Stimulated activated CD4-positive, alpha-beta T cell treated with anti-CD3 and anti-CD28 coated beads, Interleukin-4, amount 100 ng/mL, for 4 hours (primary cell): ENCODE results near the gene SEMA3G.

Source experiments
- DNase-seq, 2 experiments: peaks; one replicate each; pipeline ENCODE4 v3.0.0-alpha.2; 2020

SEMA3G gene

DNA sequence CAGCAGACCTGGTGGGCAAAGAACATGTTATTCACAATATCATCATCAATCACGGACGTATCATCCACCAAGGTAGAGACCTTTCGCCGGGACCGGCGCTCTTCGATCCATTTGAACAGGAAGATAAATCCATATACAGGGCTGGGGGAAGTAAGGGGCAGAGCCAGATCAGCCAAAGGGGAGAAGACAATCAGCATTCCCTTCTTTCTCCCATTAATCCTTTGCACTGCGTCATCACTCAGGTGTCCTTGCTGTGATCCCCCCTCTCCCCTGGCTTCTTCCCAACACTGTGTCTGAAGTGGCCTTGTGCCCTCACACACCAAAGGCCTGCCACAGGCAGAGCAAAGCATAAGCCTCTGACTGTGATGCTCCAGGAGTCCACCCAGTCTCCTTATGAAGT lies 36.4 kb downstream of the SEMA3G start:
- DNase-seq, result no peak

DNA sequence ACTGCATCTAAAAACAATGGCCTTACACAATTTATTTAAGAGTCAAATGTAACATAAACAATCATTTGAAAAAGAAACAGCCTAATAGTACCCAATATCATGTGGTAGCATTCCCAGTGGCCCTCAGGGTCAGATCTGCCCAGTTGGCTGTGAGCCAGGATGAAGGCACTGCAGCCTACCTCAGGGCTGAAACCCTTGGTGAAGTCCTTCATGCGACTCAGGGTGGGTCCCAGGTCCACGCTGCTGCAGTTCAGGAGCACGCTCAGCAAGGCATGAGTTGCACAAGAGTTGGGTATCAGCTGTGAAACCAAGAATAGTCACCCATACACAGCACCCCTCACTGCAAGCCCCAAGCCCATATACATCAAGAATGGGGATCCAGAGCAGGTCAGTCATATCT lies 37.1 kb downstream of the SEMA3G start:
- no peak for DNase-seq

DNA sequence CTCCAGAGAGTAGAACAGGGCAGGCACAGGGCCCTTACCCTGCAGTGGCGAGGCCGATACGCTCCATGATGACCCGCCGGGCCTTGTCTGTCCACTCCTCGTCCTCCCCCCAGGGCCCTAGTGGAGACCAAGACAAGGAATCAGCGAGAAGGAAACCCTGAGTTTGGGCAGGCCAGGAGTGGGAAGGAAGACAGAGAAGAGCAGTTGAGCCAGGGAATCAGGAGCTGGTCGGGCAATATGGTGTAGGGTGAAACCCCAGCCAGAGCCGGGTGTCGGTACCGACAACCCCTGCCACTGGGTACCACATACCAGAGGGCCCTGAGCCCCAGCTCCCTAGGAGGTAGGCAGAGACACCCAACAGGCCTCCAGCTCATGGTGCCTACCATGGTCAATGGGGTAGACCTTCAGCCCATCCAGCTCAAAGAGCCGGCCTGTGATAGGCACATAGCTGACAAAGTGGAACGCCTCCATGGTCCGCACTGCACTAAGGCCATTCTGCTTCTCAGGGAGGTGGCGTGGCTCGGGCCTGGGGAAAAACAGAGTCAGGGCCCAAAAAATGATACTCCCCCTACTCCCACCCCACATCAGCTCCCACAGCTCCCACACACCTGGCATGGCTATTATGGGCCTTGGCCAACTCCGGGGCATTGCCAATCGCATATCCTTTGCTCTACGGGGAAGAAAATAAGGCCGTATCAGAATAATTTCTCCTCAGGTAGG lies 38.0 kb downstream of the SEMA3G start:
- DNase-seq, result no peak

DNA sequence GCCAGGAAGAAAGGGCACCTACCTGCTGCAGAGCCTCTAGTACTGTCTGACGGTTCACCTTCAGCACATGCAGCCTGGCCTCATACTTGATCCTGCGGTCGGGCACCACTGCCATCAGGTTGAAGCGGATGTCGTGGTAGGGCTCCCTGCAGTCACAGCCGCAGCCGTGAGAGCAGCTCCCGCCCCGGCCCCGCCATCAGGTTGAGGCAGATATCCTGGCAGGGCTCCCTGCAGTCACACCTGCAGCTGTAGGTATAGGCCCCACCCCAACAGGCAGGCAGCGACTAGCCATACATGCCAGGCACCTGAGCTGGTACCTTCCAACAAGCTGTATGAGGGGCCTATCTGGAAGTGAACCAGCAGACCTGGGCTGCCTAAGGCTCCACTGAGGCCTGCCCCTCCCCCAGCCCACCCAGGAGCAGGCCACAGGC lies 38.7 kb downstream of the SEMA3G start:
- DNase-seq, result no peak

DNA sequence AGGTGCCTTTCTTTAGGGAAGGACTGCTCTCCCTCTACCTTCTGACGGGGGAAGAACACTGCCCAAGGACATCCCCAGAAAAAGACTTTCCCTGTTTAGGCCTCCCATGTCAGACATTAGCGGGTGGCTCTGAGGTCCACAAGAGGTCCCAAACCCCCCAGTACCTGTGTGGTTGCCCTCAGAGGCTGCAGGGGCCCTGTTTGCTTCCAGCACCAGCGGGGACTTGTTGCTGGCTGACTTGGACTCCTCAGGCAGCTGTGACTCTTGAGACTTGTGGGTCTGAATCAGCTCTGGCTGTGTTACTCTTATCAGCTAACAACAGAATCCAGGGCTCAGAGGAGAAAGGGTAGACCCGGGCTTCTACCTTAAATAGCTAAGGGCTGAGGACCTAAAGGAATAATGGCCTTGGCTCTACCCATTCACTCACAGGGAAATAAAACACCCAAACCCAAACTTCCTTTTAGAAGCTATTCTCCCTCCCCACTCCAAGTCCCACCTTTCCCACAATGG lies 39.2 kb downstream of the SEMA3G start:
- no peak for DNase-seq

DNA sequence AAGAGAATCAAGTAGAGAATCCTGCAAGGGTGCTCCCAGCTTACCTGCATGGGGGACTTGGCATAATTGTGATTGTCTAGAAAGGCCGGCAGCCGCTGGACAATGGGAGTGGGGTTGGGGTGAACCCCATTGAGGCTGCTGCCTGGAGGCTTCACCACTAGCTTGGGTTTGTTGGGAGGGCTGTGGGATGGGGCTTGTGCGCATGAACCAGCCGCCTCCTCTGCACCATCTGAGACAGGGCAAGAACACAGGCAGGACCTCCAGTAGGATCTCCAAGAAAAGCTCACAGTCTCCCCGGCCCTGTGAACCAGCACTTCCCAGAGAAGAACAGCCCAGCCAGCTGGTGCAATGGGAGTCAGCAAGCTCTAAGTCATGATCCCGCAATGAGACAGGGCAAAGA lies 39.8 kb downstream of the SEMA3G start:
- no peak for DNase-seq

DNA sequence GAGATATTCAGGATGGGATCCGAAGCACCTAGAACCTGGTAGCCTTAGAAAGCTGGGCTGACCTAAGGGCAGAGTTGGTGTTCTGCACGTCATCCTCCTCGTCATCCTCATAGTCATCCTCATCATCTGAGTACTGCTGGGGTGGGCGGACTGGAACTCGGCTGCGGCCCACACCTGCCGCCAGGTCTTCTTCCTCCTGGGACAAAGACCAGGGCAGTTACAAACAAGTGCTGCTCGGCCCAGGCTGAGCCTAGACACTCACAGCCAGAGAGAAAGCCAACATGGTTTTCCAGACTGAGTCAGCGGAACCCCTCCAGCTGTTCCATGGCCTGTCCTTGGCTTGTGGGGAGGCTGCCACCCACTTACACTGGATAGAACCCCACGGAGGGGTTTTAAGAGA lies 40.5 kb downstream of the SEMA3G start:
- no peak for DNase-seq

DNA sequence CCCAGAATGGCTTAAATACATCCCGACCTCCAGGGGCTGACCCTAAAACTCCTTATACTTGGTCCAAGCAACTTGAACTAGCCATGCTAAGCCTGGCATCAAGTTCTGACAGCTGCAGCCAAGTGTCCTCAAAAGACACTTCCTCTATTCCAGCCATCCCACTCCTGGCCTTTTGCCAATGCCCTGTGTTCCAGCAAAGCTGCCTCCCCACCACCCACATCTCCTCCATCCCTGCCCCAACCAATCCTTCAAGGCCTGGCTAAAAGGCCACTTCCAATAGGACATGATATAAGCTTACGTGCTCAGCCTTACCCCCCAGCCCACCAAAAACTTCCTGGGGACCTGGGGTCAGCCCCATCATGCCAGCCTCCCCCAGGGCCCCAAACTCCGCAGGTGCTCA lies 40.9 kb downstream of the SEMA3G start:
- no peak for DNase-seq

DNA sequence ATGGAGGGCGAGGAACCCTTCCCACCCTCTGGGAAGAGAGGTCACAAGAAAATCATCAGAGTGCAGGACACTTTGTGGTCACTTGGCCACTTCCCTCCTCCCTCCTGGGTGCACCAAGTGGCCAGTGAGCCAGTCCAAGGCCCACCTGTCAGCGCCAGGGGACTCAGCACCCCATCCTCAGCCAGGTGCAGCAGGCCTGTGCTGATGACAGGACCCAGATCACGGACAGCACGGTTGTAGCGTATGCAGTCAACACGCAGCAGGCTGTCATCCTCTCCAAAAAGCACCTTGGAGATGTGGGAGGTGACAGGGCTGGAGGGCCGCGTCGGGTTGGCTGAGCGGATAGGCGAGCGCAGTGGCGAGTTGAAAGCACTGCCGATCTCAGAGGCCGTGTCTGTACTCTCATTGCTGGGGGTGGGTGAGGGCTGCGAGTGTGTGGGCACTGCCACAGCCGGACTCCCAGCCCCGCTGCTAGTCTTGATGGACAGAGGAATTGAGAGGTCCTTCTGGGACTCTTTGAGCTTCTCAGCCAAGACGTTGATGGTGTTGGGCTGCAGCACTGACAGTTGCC lies 41.5 kb downstream of the SEMA3G start:
- no peak for DNase-seq

DNA sequence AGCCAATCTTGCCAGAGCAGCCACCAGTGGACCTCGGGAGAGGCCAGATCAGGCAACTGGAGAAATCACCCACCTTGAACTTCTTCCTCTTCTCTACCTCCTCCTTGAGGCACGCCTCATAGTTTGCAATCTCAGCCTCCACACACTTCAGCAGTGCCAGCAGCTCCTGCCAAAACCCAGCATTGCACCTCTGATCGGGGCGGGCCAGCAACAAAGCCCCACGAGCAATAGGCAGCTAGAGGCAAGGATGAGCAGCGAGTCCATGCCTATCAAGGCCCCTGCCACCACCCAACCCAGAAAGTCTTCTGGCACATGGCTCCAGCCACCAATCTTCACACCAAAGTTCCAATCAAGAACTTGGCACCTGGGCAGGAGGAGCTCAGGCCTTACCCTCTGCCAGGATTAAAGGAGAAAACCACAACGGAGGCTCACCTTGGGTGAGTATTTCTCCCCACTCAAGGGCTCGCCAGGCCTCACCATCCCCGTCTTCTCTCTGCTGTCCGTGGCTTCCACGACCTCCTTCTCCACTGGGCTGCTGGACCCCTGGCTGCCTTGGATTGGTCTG lies 42.1 kb downstream of the SEMA3G start:
- DNase-seq, result no peak

DNA sequence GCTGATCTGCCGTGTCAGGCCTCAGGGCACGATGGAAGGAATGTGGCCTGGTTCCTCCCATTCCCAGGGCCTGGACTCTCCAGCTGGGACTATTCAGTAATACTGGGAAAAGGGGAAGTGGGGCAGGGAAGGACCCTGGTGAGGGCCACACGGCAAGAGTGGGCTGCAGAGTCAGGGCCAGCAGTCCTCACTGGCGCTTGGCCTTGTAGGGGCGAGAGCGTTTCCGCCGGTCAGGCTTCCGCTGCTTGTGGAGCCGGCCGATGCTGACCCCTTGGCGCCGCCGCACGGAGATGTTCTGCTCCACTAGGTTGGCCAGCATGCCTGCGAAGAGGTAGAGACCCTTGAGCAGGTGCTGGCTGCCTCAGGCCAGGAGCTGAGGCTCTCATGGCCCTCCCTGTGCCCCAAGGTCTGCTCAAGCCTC lies 42.8 kb downstream of the SEMA3G start:
- no peak for DNase-seq

DNA sequence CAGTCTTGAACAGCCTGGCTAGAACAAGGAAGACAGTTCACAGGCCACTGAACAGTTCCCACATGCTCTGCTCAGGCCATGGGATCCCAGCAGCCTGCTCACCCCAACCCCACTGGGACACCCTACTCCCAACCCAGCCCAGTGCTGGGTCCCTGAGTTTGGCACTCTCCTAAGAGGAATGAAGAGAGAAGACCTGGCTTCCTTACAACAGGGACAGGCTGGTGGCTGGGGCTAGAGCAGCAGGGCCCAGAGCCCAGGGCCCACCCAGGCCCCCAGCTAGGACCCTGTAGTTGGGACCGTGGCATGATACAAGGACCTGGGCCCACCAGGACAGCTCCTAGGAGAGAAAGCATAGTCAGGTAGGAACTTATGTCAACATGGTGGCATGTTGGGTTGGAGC lies 43.4 kb downstream of the SEMA3G start:
- no peak for DNase-seq

DNA sequence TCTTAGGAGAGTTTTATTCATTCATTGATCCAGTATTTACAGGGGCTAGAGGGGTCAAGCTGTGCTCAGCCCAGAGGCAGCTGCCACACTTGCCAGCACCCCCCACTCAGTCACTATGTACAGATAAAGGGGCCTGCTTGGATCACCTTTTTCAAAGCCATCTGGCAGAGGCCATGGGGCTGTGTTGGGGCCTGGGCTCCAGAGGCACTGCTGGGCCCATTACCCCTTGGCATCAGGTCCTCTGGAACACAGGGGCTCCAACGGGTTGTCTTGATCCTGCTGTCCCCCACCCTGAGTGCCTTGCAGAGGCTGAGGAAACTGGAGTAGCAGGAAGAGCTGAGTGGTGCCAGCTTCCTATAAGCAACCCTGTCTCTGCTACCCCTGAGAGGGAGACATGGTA lies 43.9 kb downstream of the SEMA3G start:
- no peak for DNase-seq

DNA sequence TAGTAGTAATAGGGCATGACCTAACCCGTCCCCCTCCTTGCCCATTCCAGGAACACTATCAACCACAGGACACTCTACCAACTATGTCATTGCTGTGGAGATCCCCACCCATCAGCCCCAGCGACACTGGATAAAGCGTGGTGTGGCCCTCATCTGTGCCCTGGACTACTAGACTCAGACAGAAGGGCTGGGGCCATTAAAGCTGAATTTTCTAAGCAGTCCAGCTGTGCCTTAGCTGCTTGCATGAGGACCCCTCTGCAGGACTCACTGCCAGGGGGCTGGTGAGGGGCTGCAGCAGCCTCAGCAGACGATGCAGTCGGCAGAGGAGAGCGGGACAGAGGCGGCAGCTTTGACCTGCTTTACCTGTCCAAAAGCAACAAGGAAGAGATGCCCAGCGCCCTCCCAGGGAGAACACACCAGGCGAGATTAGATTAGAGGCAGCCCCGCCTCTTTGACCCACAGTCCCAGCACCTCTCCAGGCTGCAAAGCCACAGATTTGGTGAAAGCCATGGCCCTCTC lies 44.6 kb downstream of the SEMA3G start:
- no peak for DNase-seq

DNA sequence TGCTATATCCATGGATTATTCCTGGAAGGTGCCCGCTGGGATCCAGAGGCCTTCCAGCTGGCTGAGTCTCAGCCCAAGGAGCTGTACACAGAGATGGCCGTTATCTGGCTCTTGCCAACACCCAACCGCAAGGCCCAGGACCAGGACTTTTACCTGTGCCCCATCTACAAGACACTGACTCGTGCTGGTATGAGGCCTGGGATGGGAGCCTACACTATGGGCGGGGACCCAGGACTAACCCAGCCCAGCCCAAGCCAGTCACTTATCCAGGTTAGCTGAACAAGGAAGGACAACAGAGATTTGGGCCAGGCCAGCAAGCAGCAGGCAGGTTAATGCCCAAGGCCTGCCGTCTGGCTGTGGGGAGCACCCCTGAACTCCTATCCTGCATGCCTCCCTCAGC lies 45.3 kb downstream of the SEMA3G start:
- DNase-seq, result no peak

DNA sequence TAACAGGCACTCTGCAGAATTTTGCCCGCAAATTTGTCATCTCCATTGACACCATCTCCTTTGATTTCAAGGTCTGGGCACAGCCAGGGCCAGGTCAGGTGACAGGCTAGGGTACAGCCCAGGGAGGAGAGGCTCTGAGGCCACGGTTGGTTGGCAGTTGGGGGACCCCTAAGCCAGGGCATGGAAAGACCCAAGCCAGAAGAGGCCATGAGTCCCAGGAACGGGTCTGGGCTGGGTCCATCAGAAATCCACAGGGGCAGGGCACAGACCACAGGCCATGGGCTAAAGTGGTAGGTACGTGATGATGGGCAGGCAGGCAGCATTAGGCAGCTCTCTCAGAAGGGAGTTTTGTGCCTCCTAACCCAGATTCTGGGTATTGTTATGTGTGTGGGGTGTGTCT lies 45.8 kb downstream of the SEMA3G start:
- no peak for DNase-seq

DNA sequence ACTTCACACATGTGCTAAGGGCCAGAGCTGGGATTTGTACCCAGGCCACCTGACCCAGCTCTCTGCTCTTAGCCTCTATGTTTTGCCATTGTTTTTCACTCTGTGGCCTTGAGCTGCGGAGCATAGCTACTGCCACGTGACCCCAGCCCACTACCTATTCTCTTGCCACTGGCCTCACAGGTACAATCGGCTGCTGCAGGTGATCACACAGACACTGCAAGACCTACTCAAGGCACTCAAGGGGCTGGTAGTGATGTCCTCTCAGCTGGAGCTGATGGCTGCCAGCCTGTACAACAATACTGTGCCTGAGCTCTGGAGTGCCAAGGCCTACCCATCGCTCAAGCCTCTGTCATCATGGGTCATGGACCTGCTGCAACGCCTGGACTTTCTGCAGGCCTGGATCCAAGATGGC lies 46.2 kb downstream of the SEMA3G start:
- no peak for DNase-seq

DNA sequence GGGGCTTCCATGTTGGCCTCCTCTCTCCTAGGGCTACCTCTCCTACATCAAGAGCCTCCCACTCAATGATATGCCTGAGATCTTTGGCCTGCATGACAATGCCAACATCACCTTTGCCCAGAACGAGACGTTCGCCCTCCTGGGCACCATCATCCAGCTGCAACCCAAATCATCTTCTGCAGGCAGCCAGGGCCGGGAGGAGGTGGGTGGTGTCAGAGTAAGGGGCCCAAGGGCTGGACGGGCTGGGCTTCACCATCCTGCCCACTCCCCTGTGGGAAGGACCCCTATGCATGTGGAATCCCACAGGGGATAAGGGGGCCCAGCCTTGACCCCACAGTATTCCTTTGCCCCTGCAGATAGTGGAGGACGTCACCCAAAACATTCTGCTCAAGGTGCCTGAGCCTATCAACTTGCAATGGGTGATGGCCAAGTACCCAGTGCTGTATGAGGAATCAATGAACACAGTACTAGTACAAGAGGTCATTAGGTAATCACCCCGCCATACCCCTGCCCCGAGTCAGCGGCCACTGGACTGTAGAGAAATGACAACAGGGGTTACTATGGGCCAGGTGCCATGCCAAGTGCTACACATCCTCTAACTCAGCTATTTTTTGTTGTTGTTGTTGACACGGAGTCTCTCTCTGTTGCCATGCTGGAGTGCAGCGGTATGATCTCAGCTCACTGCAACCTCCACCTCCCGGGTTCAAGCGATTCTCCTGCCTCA lies 47.1 kb downstream of the SEMA3G start:
- DNase-seq, result no peak

DNA sequence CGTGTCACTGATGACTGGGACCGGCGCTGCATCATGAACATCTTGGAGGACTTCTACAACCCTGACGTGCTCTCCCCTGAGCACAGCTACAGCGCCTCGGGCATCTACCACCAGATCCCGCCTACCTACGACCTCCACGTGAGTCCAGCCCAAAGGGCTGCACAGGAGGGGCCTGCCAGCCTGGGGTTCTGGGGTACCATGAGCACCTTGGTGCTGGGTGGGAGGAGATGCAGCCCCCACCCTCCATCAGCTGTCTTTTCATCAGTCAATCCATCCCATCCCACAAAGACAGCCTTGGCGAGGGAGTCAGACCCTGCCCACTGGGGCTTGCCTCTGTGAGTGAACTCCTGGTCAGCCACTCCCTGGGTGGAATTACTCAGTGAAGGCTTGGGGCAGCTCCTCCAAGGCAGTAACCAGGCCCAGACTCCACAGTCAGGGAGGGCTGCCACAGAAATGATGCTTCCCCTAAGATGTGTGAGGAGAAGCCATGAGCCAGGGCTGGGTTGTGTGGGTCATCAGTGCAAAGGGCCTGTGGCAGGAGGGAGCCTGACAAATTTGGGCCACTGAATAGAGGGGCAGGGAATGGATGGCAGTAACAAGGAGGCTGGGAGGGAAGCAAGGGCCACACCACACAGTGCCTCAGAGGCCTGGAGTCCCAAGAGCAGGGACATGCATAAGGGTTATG lies 47.9 kb downstream of the SEMA3G start:
- DNase-seq, result no peak

DNA sequence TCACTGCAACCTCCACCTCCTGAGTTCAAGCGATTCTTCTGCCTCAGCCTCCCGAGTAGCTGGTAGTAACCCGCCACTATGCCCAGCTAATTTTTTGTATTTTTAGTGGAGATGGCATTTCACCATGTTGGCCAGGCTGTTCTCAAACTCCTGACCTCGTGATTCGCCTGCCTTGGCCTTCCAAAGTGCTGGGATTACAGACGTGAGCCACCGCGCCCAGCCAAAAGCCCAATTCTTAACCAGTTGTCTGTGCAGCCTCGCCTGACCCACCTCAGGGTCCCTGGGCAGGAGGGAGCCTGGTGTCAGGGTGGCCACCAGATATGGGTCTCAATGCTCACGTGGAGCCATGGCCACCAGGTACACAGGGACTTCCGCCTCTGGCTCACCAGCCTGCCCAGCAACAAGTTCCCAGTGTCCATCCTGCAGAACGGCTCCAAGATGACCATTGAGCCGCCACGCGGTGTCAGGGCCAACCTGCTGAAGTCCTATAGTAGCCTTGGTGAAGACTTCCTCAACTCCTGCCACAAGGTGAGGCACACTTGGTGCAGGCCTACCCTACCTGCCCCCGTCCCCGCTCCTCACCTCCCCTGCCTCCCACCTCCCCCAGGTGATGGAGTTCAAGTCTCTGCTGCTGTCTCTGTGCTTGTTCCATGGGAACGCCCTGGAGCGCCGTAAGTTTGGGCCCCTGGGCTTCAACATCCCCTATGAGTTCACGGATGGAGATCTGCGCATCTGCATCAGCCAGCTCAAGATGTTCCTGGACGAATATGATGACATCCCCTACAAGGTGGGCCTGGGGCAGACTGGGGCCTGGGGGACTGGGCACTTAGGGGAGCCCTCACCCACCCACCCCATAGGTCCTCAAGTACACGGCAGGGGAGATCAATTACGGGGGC lies 48.6 kb downstream of the SEMA3G start:
- DNase-seq, result no peak

DNA sequence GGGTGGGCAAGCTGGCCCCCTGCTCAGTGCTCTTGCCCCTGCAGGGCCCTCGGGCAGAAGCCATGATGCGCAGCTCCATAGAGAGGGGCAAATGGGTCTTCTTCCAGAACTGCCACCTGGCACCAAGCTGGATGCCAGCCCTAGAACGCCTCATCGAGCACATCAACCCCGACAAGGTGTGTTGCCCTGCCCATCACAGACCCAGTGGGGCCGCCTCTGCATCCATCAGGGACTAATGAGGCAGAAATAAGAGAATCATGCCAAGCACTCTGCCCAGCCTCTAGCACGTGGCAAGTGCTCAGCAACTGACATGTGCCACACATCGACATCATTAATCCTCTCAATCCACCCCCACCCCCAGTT lies 49.4 kb downstream of the SEMA3G start:
- DNase-seq, result no peak
